HG03432 (cell line): ENCODE results near the gene FMNL3.
A peak's percentile ranks its signal among the peaks of the same experiment; 100 is the strongest.

Experiments used
- ATAC-seq: cut with Tn5 transposase; IDR thresholded peaks from one replicate; pipeline ENCODE4 v1.9.1; 2021; ENCODE audit warnings: mild to moderate bottlenecking, moderate library complexity; ENCODE audit not compliant: unreplicated experiment

FMNL3 gene

DNA sequence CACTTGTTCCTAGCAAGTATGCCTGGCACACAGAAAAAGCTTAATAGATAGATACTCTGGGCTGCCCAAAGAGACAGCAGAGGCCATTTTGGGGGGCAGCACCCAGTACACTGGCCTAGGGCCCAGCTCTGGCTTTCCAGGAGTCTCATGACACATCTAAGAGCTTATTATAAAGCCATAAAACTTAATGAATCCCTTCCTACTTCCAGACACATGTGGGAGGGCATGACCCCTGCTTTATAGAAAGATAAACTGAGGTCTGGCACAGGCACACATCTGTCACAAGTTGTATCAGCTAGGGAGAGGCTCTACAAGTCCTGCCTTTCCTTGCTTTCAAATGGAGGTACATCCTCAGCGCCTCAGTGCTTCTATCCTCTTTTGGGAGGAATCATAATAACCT, 27.1 kb downstream of the FMNL3 start:
- ATAC-seq: no peak

DNA sequence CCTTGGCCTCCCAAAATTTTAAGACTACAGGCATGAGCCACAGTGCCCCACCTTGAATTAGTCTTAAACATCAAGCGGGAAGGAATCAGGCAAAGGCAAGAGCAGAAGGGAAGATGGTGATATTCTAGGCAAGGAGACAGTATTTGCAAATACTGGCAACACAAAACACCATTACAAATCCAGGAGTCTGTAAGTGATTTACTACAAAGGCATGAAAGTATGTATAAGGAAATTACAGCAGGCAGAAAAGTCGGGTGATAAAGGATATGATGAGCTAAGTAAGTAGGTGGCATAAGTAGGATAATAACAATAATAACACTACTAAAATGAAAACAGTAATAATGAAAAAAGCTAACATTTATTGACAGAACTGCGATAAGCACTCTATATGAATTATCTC, 28.5 kb downstream of the FMNL3 start:
- no peak for ATAC-seq

DNA sequence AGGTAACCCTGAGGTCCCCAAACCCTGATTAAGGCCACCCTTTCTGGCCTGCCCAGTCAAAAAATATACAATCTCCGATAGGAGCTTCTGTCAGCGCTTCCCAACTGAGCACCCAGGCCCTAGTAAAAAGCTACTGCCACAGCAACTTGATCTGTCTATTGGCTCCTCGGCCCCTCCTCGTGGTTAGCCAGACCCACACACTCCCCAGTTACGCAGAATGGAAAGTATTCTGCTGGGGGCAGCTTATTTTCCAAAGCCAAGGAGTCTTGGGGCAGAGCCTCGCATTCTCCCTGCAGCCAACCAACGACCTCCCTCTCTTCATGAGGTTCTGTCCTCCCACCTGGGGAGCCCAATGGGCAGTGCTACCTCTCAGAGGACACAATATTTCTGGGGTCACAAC, 32.1 kb downstream of the FMNL3 start:
- ATAC-seq: no peak

GRCh38 chr12:49674318-49674981, 32.8 kb downstream of the FMNL3 start:
- no peak for ATAC-seq

GRCh38 chr12:49673446-49674317, 33.5 kb downstream of the FMNL3 start:
- ATAC-seq: no peak

GRCh38 chr12:49672301-49673217, 34.6 kb downstream of the FMNL3 start:
- no peak for ATAC-seq

- ATAC-seq: peak; percentile 40
Observed at GRCh38 chr12:49671031-49671765, 36.0 kb downstream of the FMNL3 start.

DNA sequence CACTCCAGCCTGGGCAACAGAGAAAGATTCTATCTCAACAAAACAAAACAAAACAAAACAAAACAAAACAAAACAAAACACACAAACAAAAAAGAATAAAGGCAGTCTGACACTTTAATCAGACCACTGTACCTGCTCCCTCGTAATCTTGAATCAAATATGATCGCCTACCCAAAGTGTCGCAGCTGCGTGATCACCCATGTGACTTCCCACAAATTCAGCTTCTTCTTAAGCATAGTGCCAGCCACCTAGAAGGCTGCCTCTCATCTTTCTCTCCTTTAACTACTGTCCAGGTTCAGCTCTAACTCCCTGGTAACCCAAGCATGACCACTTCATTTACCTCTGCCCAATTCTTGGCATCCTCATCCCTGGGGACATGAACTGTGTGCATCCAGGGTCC, 37.4 kb downstream of the FMNL3 start:
- no peak for ATAC-seq

GRCh38 chr12:49667325-49668090, 39.7 kb downstream of the FMNL3 start:
- ATAC-seq: no peak

GRCh38 chr12:49666176-49666575, 41.0 kb downstream of the FMNL3 start:
- ATAC-seq: no peak

GRCh38 chr12:49665384-49665783, 41.8 kb downstream of the FMNL3 start:
- no peak for ATAC-seq

DNA sequence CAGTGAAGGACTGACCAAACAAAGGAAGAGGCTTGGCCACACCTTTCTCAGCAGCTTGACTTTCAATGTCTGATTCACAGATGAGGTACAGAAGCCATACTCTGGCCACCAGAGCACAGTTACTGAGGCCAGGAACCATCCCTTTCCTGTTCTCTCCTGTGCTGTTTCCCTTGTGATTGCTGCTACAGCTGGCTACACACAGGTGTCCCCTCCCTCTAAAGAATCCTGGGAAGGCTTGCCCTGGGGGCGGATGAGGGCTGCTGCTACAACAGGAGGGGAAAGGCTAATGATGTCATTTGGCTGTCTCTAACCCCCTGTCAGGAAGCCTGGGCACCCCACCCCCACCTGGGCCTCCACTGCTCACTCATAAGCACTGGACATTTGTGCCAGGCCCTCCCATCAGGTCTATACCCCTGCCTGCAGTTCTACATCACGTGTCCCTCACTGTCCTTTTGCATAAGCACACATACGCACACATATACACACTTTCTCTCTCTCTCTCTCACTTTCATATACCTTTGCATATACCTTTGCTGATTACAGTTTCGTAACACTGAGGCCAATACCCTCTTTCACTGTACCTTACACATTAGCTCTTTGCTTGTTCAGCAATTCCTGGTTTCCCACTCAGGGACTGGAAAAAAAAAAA, 42.5 kb downstream of the FMNL3 start:
- ATAC-seq: no peak

- ATAC-seq: no peak
Observed at GRCh38 chr12:49664167-49664566, 43.0 kb downstream of the FMNL3 start.

DNA sequence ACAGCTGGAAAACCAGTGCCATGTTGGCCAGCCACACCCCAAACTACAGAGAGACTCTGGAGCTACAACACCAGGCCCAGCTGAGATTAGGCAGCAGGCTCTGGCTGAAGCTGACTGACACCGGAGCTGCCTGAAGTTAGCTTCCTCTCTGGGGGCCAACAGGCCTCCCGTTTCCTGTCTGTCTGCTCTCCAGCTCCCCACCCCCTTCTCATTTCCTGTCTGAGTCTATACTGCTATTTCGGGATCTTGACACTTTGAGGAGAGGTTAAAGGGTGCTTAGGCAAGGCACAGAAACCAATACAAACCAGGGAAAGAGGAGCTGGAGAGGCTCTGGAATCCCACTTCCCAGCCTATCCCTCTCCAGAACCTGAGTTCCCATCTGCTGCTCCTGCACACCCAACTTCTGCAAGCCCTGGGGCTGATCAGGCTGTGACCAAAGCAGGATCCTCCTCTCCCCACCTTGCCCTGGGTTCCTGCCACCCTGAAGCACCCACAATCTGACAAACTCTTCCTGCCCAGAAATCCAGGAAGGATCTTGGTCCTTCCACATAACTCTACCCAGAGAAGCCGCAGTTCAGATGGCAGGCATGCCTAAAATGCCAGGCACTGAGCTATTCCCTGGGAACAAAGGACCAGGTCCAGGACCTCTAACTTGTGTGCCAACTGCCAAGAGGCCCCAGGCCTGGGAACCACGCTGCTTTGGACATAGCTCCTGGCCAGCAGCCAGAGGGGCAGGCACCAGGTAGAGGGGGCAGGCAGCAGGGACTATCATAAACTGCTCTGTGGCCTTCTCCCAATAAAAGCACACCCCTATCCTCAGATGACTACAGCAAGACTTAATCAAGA, 44.0 kb downstream of the FMNL3 start:
- ATAC-seq: peak; percentile 73

GRCh38 chr12:49661746-49662145, 45.5 kb downstream of the FMNL3 start:
- ATAC-seq: no peak

- no peak for ATAC-seq
Observed at GRCh38 chr12:49661191-49661590, 46.0 kb downstream of the FMNL3 start.

DNA sequence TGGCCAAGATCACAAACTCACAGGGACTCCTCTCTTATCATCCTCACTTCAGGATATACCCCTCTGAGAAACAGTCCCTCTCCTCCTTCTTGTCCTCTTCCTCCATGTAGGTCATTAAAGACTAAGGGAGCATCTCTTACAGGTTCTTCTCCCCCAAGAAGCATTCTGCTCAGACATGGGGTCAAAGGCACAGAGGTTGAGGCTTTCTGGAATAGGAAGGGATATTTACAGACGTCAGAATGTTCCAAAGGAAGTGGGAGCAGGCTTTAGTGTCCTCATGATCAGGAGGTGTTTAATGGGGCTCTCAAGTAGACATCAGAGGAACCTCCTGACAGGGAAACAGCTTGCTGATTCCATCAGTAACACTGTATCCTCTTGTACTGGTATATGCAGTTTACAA, 47.5 kb downstream of the FMNL3 start:
- ATAC-seq: no peak

GRCh38 chr12:49658276-49658675, 48.9 kb downstream of the FMNL3 start:
- ATAC-seq: no peak
